SK-N-SH (cell line): ENCODE measurements around the gene MSL3. TPM values are rescaled to one million over a fixed set of nuclear protein-coding genes. Genes with fewer than 3 reads are reported as not detected.

ENCODE experiments used
- CTCF ChIA-PET: fragments of 300-600, 350-600 bp; formaldehyde crosslinking; extraction: SDS; loops from one replicate; lab custom pipeline; 2021; lab: Yijun Ruan, JAX
- POLR2A ChIA-PET: fragments of 350-600 bp; sonication (Branson Sonifier 250); formaldehyde crosslinking; extraction: SDS; loops from one replicate; lab custom pipeline; 2020; ENCODE audit warnings: antibody characterized with exemption, inconsistent platforms; lab: Yijun Ruan, JAX
- DNase-seq: peaks from one replicate; pipeline ENCODE4 v3.0.0; 2012
- H2AFZ ChIP-seq: fragments of 200-600 bp; sonication (generic); 2 replicates; pipeline ENCODE4 v1.8.1; 2016; ENCODE audit warnings: antibody characterized with exemption, mild to moderate bottlenecking, low read depth
- H3F3A ChIP-seq: fragments of 200-600 bp; sonication (generic); replicated peaks from 2 replicates; pipeline ENCODE3; 2016; ENCODE audit warnings: antibody characterized with exemption, mild to moderate bottlenecking; ENCODE audit not compliant: insufficient read depth
- H3K27ac ChIP-seq, 2 experiments: fragments of 200-500 bp in 1 of 2; fragments of 200-600 bp in 1 of 2; sonication (Bioruptor generic) in 1 of 2; sonication (generic), shearing (Covaris generic) in 1 of 2; 2 replicates each; pipeline versions ENCODE4 v1.5.1 to v1.6.1; 2014 to 2016; ENCODE audit warnings: low read depth in 2 of 2, inconsistent platforms in 1 of 2, low read length in 1 of 2, mild to moderate bottlenecking in 1 of 2, mixed read lengths in 1 of 2
- H3K27me3 ChIP-seq: fragments of 200-600 bp; sonication (generic), shearing (Covaris generic); 2 replicates; pipeline ENCODE4 v1.6.1; 2016; ENCODE audit warnings: mixed run types; ENCODE audit not compliant: insufficient read depth
- H3K36me3 ChIP-seq, 2 experiments: fragments of 200-500 bp in 1 of 2; fragments of 200-600 bp in 1 of 2; sonication (Bioruptor generic) in 1 of 2; sonication (generic) in 1 of 2; replicated peaks in 1 of 2; 2 replicates each; pipeline versions ENCODE3 to v1.5.1; 2014 to 2016; ENCODE audit warnings: low read length in 1 of 2, mild to moderate bottlenecking in 1 of 2; ENCODE audit not compliant: insufficient read depth in 2 of 2, control insufficient read depth in 1 of 2
- H3K4me1 ChIP-seq, 2 experiments: fragments of 200-500 bp in 1 of 2; fragments of 200-600 bp in 1 of 2; sonication (Bioruptor generic) in 1 of 2; sonication (generic), shearing (Covaris generic) in 1 of 2; 2 replicates each; pipeline versions ENCODE4 v1.5.1 to v1.6.1; 2014 to 2016; ENCODE audit warnings: low read depth in 1 of 2, low read length in 1 of 2, mixed run types in 1 of 2; ENCODE audit not compliant: insufficient read depth in 2 of 2, control insufficient read depth in 1 of 2
- H3K4me2 ChIP-seq: fragments of 200-600 bp; sonication (generic), shearing (Covaris generic); 2 replicates; pipeline ENCODE4 v1.6.1; 2017; ENCODE audit warnings: mixed run types
- H3K4me3 ChIP-seq, 2 experiments: fragments of 200-500 bp in 1 of 2; fragments of 200-600 bp in 1 of 2; sonication (Bioruptor generic) in 1 of 2; sonication (generic), shearing (Covaris generic) in 1 of 2; 2 replicates each; pipeline versions ENCODE4 v1.5.1 to v1.8.1; 2014 to 2016; ENCODE audit warnings: low read depth in 2 of 2, inconsistent platforms in 1 of 2, low read length in 1 of 2, mild to moderate bottlenecking in 1 of 2, mixed read lengths in 1 of 2, moderate library complexity in 1 of 2
- H3K79me2 ChIP-seq: fragments of 200-600 bp; sonication (generic); 2 replicates; pipeline ENCODE4 v1.8.1; 2017; ENCODE audit warnings: mild to moderate bottlenecking; ENCODE audit not compliant: insufficient read depth
- H3K9ac ChIP-seq: fragments of 200-600 bp; sonication (generic); 2 replicates; pipeline ENCODE4 v1.6.1; 2017; ENCODE audit warnings: mixed run types
- H3K9me2 ChIP-seq: fragments of 200-600 bp; sonication (generic); 2 replicates; pipeline ENCODE4 v1.6.1; 2017; ENCODE audit warnings: mixed run types
- H3K9me3 ChIP-seq: fragments of 200-600 bp; sonication (generic); 2 replicates; pipeline ENCODE4 v1.6.1; 2017; ENCODE audit warnings: mixed run types, mild to moderate bottlenecking, moderate library complexity
- H4K20me1 ChIP-seq: fragments of 200-600 bp; sonication (generic); 2 replicates; pipeline ENCODE4 v1.6.1; 2017; ENCODE audit warnings: mild to moderate bottlenecking, mixed run types; ENCODE audit not compliant: insufficient read depth
- CTCF ChIP-seq: fragments of 200-600 bp; sonication (generic); IDR thresholded peaks from 2 replicates; pipeline ENCODE4 v1.6.1; 2017; ENCODE audit warnings: antibody characterized with exemption, mild to moderate bottlenecking, moderate library complexity
- ELF1 ChIP-seq: IDR thresholded peaks from 2 replicates; pipeline ENCODE4 v1.4.0; 2012
- FOXJ3 ChIP-seq: sonication (generic); formaldehyde crosslinking; IDR thresholded peaks from 2 replicates; pipeline ENCODE4 v1.5.1; 2020; ENCODE audit warnings: mild to moderate bottlenecking, missing genetic modification reagents
- FOXM1 ChIP-seq: IDR thresholded peaks from 2 replicates; pipeline ENCODE4 v1.4.0; 2012; ENCODE audit warnings: low read depth, mild to moderate bottlenecking
- GATA2 ChIP-seq: sonication (generic); formaldehyde crosslinking; IDR thresholded peaks from 2 replicates; pipeline ENCODE4 v1.5.0; 2020; ENCODE audit warnings: mild to moderate bottlenecking, missing genetic modification reagents
- MAX ChIP-seq: IDR thresholded peaks from 2 replicates; pipeline ENCODE4 v1.4.0; 2012; ENCODE audit warnings: low read depth
- MXI1 ChIP-seq: IDR thresholded peaks from 2 replicates; pipeline ENCODE4 v1.6.1; 2012; ENCODE audit warnings: mild to moderate bottlenecking, low read depth, low read length, improper control_type of control experiment
- NFIC ChIP-seq: IDR thresholded peaks from 2 replicates; pipeline ENCODE4 v1.4.0; 2012; ENCODE audit warnings: borderline replicate concordance
- RAD21 ChIP-seq: IDR thresholded peaks from 2 replicates; pipeline ENCODE4 v1.6.1; 2012; ENCODE audit warnings: mild to moderate bottlenecking, low read length
- RCOR1 ChIP-seq: fragments of 150-350 bp; IDR thresholded peaks from 2 replicates; pipeline ENCODE4 v1.6.1; 2017; ENCODE audit warnings: antibody characterized with exemption, low read length
- RFX5 ChIP-seq: IDR thresholded peaks from 2 replicates; pipeline ENCODE4 v1.6.1; 2012; ENCODE audit warnings: mild to moderate bottlenecking, improper control_type of control experiment, low read length
- SMC3 ChIP-seq: IDR thresholded peaks from 2 replicates; pipeline ENCODE4 v1.6.1; 2012; ENCODE audit warnings: low read depth, low read length, improper control_type of control experiment
- USF2 ChIP-seq: fragments of 150-350 bp; IDR thresholded peaks from 2 replicates; pipeline ENCODE4 v1.6.1; 2017; ENCODE audit warnings: antibody characterized with exemption, low read length, low read depth, borderline replicate concordance
- YY1 ChIP-seq: IDR thresholded peaks from 2 replicates; pipeline ENCODE4 v1.4.0; 2012; ENCODE audit warnings: low read depth, mild to moderate bottlenecking
- ZBTB33 ChIP-seq: IDR thresholded peaks from 2 replicates; pipeline ENCODE4 v1.4.0; 2012; ENCODE audit warnings: low read depth, borderline replicate concordance
- WGBS: methylation state at CpG from one replicate; pipeline ENCODE4 v1.1.6; 2017; ENCODE audit warnings: low lambda C conversion rate; 5-methylcytosine and 5-hydroxymethylcytosine counted together
- polyA plus RNA-seq, 3 experiments: library from polyadenylated mRNA; depleted of rRNA; stranded (reverse); fragments of >200 nt; gene quantifications; 2 replicates each; pipeline ENCODE4 v1.2.3, GENCODE V29; 2012

The MSL3 gene
- polyA plus RNA-seq, 1 of the 3 experiments (the other 2 are of a cell fraction) = 21.8 TPM

GRCh38 chrX:11768039-11768438 is 10.0 kb downstream of the MSL3 start (continued):
- TF ChIP-seq ZBTB33 (no peak), USF2 (no peak), RAD21 (no peak), FOXM1 (no peak), ELF1 (no peak), MAX (no peak), RFX5 (no peak), MXI1 (no peak)

GRCh38 chrX:11770320-11770719 is 12.3 kb downstream of the MSL3 start:
- ChIA-PET POLR2A (no interaction called here), CTCF (interaction anchor here (0.6 to 4.6 kb wide), 18 partner anchors 8 to 951 kb away, joined by 3 to 24 read pairs (median 5); partner anchors contain the start of gene MSL3)
- Histone ChIP-seq H3K4me2 (no peak overlapping the region), H3K79me2 (no peaks in the 10 kb centered on the region), H3K4me1 (no peaks in the 10 kb centered on the region; a peak in 1 of 4 replicates), H3F3A (peaks cover 14% of the 10 kb centered on the region), H3K9me3 (no peaks in the 10 kb centered on the region), H3K36me3 (peaks cover 30 to 36% of the 10 kb centered on the region in 2 experiments), H4K20me1 (no peaks in the 10 kb centered on the region), H3K27ac (no peak overlapping the region), H2AFZ (peak overlapping the region; percentile 58; the same call in 1 of the 2 replicates), H3K4me3 (no peak overlapping the region; a peak in 1 of 4 replicates), H3K9me2 (no peaks in the 10 kb centered on the region), H3K27me3 (no peaks in the 10 kb centered on the region), H3K9ac (no peak overlapping the region)
- TF ChIP-seq CTCF (peak; percentile 96), GATA2 (no peak), RAD21 (peak; percentile 85), NFIC (no peak), RFX5 (no peak), SMC3 (peak; percentile 74), YY1 (no peak), RCOR1 (no peak), FOXJ3 (CRISPR knock-in tag) (no peak), MXI1 (no peak)
- peak; percentile 74 for DNase-seq
- 6% methylated on average over 12 of the region's 12 CpGs for WGBS
